ENCODE measurements around the gene CASP5.

The CASP5 gene

GRCh38 chr11:104965735-104966134, 57.2 kb downstream of the CASP5 start:
- no peak for DNase-seq

GRCh38 chr11:104964247-104964646, 58.7 kb downstream of the CASP5 start:
- no peak for DNase-seq

GRCh38 chr11:104962852-104963251, 60.1 kb downstream of the CASP5 start:
- no peak for DNase-seq

- no peak for DNase-seq
Measured at GRCh38 chr11:104957280-104957679, 65.7 kb downstream of the CASP5 start.

GRCh38 chr11:104956528-104956927, 66.4 kb downstream of the CASP5 start:
- DNase-seq, result no peak

- DNase-seq, result no peak
Measured at GRCh38 chr11:104946907-104947306, 76.1 kb downstream of the CASP5 start.
